ENCODE results near the gene PKP1. TPM values are rescaled to one million over a fixed set of nuclear protein-coding genes. Genes with fewer than 3 reads are reported as not detected.

Gene PKP1
- total and polyA plus RNA-seq, 2 donors (not counting 3 experiments of a cell fraction or from before 2014, with no cell fraction given): 0.01 TPM; not detected in 1

- POLR2A ChIA-PET: no interaction called here
- Histone ChIP-seq H3K9me3 (replicated peaks; ENCODE audit: control insufficient read depth, insufficient read depth, low read length) (no peaks in the 10 kb centered on the region), H4K20me1 (replicated peaks; ENCODE audit: control insufficient read depth, extremely low read depth, insufficient read depth, low read length) (no peaks in the 10 kb centered on the region), H3K36me3 (ENCODE audit: control insufficient read depth in 2 of 2, extremely low read depth in 1 of 2, insufficient read depth in 2 of 2, low read length in 2 of 2) (no peaks in the 10 kb centered on the region), H3K79me2 (ENCODE audit: control insufficient read depth, insufficient read depth, low read length) (no peaks in the 10 kb centered on the region), H3K9me1 (replicated peaks; ENCODE audit: control insufficient read depth, extremely low read depth, insufficient read depth, low read length) (no peaks in the 10 kb centered on the region), H3K27me3 (ENCODE audit: control insufficient read depth in 2 of 2, insufficient read depth in 2 of 2, low read length in 2 of 2) (no peaks in the 10 kb centered on the region), H3K4me1 (ENCODE audit: control insufficient read depth, extremely low read depth, insufficient read depth, low read length) (no peaks in the 10 kb centered on the region), H3K9ac (replicated peaks; ENCODE audit: extremely low read depth, insufficient read depth, low read length) (no peak overlapping the region), H3K27ac (ENCODE audit: insufficient read depth, low read depth, low read length) (no peak overlapping the region), H3K4me3 (replicated peaks in 1 of 3; ENCODE audit: insufficient read depth in 1 of 3, low read depth in 1 of 3, low read length in 3 of 3) (no peak overlapping the region), H2AFZ (ENCODE audit: low read depth, low read length) (no peak overlapping the region), H3K4me2 (ENCODE audit: insufficient read depth, low read length) (no peak overlapping the region)
- intact Hi-C loops (cut with micrococcal nuclease): no loop called here
- no peak for DNase-seq (ENCODE audit: low read depth, low spot score)
- dilution Hi-C loops (cut with MboI; ENCODE audit: extremely low pct_ligation_motif_present, low sequenced_read_pairs): no loop called here
- no peak for TF ChIP-seq CTCF (IDR thresholded peaks at IDR 0.05; ENCODE audit: extremely low read depth in 1 of 2, insufficient read depth in 1 of 2, low read depth in 1 of 2, low read length in 2 of 2)
- TF ChIP-seq GATA2 (IDR thresholded peaks at IDR 0.05; ENCODE audit: insufficient read depth, insufficient read length, low read depth, low read length): no peak
- TF ChIP-seq JUN (IDR thresholded peaks at IDR 0.05; ENCODE audit: borderline replicate concordance, insufficient read depth, insufficient read length, low read depth): no peak
- TF ChIP-seq MYC (IDR thresholded peaks at IDR 0.05; ENCODE audit: low read depth, low read length): no peak
- TF ChIP-seq FOS (IDR thresholded peaks at IDR 0.05; ENCODE audit: borderline replicate concordance, insufficient read depth, low read length): no peak
- no peak for TF ChIP-seq MAX (IDR thresholded peaks at IDR 0.05; ENCODE audit: insufficient read depth, insufficient read length)
- no peak for TF ChIP-seq EZH2 (IDR thresholded peaks at IDR 0.05; ENCODE audit: borderline replicate concordance, low read depth, low read length, severe bottlenecking)
- no peak for TF ChIP-seq POLR2A (IDR thresholded peaks at IDR 0.05; ENCODE audit: low read depth, low read length)
- no peak for TF ChIP-seq POLR2AphosphoS5 (IDR thresholded peaks at IDR 0.05; ENCODE audit: insufficient read depth, low read depth, low read length)
- BruUV-seq (replicated peaks): no TSS peak
- CTCF ChIA-PET: interaction anchor here (1.1 kb wide), 1 partner anchor 11 kb away, joined by 5 read pairs; no protein-coding TSS in a partner anchor
- no peak for FAIRE-seq
Observed at GRCh38 chr1:201334325-201335173, 51.2 kb downstream of the PKP1 start.
